H1 (cell line): ENCODE data around the gene DNAJC24. TPM values are rescaled to one million over a fixed set of nuclear protein-coding genes. Genes with fewer than 3 reads are reported as not detected.
A peak's percentile ranks its signal among the peaks of the same experiment; 100 is the strongest.

Experiments used
- CTCF ChIA-PET: fragments of 300-600 bp; sonication (Branson Sonifier 250); formaldehyde crosslinking; loops from one replicate; lab custom pipeline; 2021; ENCODE audit not compliant: partially characterized antibody; lab: Charles Lee
- POLR2A ChIA-PET: fragments of 300-600 bp; sonication (Branson Sonifier 250); formaldehyde crosslinking; loops from one replicate; lab custom pipeline; 2021; ENCODE audit warnings: inconsistent platforms; ENCODE audit not compliant: partially characterized antibody; lab: Charles Lee
- DNase-seq, 2 experiments: peaks; one replicate each; pipeline versions ENCODE4 v3.0.0 to v3.0.0-alpha.2; 2010 to 2022; ENCODE audit warnings: low spot score in 2 of 2, low read depth in 1 of 2, mixed read lengths in 1 of 2
- FAIRE-seq: peaks from 2 replicates; lab custom pipeline; 2011; peaks lifted over from hg19 to GRCh38; lab: Jason Lieb, UNC
- H2AFZ ChIP-seq: 2 replicates; pipeline ENCODE4 v1.8.1; 2012; ENCODE audit warnings: low read length, inconsistent platforms
- H2AK5ac ChIP-seq: 2 replicates; pipeline ENCODE4 v1.6.1; 2013; ENCODE audit warnings: low read depth, low read length
- H2BK120ac ChIP-seq: replicated peaks from 2 replicates; pipeline ENCODE3; 2013; ENCODE audit warnings: low read depth, low read length, inconsistent platforms
- H2BK12ac ChIP-seq: 2 replicates; pipeline ENCODE4 v1.6.1; 2013; ENCODE audit warnings: low read depth, low read length
- H2BK15ac ChIP-seq: 2 replicates; pipeline ENCODE4 v1.6.1; 2013; ENCODE audit warnings: low read length
- H2BK20ac ChIP-seq: 2 replicates; pipeline ENCODE4 v1.6.1; 2013; ENCODE audit warnings: low read length
- H2BK5ac ChIP-seq: 2 replicates; pipeline ENCODE4 v1.6.1; 2013; ENCODE audit warnings: low read depth, low read length
- H3K14ac ChIP-seq: 2 replicates; pipeline ENCODE4 v1.6.1; 2013; ENCODE audit warnings: inconsistent platforms; ENCODE audit not compliant: insufficient read length
- H3K18ac ChIP-seq: 2 replicates; pipeline ENCODE4 v1.6.1; 2013; ENCODE audit warnings: low read length; ENCODE audit errors: extremely low read depth
- H3K23ac ChIP-seq: 2 replicates; pipeline ENCODE4 v1.6.1; 2013; ENCODE audit warnings: inconsistent platforms; ENCODE audit not compliant: insufficient read length
- H3K23me2 ChIP-seq: 2 replicates; pipeline ENCODE4 v1.6.1; 2013; ENCODE audit warnings: low read depth, low read length
- H3K27ac ChIP-seq: 2 replicates; pipeline ENCODE4 v1.6.1; 2011; ENCODE audit warnings: low read depth, low read length, inconsistent platforms
- H3K27me3 ChIP-seq, 4 experiments: replicated peaks in 1 of 4; 1 replicate in 1 of 4; 2 replicates in 3 of 4; pipeline versions ENCODE4 v1.6.1 to v1.8.1; 2011 to 2013; ENCODE audit warnings: low read length in 3 of 4, mild to moderate bottlenecking in 3 of 4, inconsistent platforms in 2 of 4, mixed read lengths in 2 of 4, moderate library complexity in 1 of 4; ENCODE audit not compliant: control insufficient read depth in 3 of 4, insufficient read depth in 3 of 4; ENCODE audit errors: extremely low read depth in 1 of 4
- H3K36me3 ChIP-seq, 4 experiments: 2 replicates each; pipeline versions ENCODE4 v1.6.1 to v1.8.1; 2011 to 2013; ENCODE audit warnings: mild to moderate bottlenecking in 4 of 4, low read length in 3 of 4, moderate library complexity in 2 of 4, control low read depth in 1 of 4, inconsistent platforms in 1 of 4; ENCODE audit not compliant: insufficient read depth in 4 of 4, control insufficient read depth in 2 of 4
- H3K4ac ChIP-seq: replicated peaks from 2 replicates; pipeline ENCODE3; 2013; ENCODE audit warnings: low read length, low read depth, mixed read lengths, inconsistent platforms; ENCODE audit not compliant: insufficient read length
- H3K4me1 ChIP-seq, 4 experiments: replicated peaks in 1 of 4; 1 replicate in 1 of 4; 2 replicates in 3 of 4; pipeline versions ENCODE4 v1.6.1 to v1.8.1; 2011 to 2013; ENCODE audit warnings: low read length in 3 of 4, inconsistent platforms in 2 of 4, mixed read lengths in 1 of 4; ENCODE audit not compliant: insufficient read depth in 4 of 4, control insufficient read depth in 3 of 4
- H3K4me2 ChIP-seq, 2 experiments: 2 replicates each; pipeline versions ENCODE4 v1.6.1 to v1.8.1; 2011 to 2013; ENCODE audit warnings: low read depth in 2 of 2, low read length in 2 of 2, control low read depth in 1 of 2, inconsistent platforms in 1 of 2, mild to moderate bottlenecking in 1 of 2; ENCODE audit not compliant: insufficient read depth in 1 of 2
- H3K4me3 ChIP-seq, 4 experiments: fragments of 200-600, 300-600 bp in 1 of 4; sonication (generic), shearing (Covaris generic), sonication (Bioruptor Twin) in 1 of 4; 2 replicates each; pipeline versions ENCODE4 v1.5.1 to v1.8.1; 2011 to 2016; ENCODE audit warnings: low read length in 4 of 4, low read depth in 3 of 4, control low read depth in 2 of 4, inconsistent platforms in 2 of 4, mild to moderate bottlenecking in 2 of 4, mixed read lengths in 1 of 4, moderate library complexity in 1 of 4; ENCODE audit not compliant: insufficient read depth in 2 of 4; ENCODE audit errors: extremely low read depth in 1 of 4
- H3K56ac ChIP-seq: replicated peaks from 2 replicates; pipeline ENCODE3; 2013; ENCODE audit warnings: low read depth, mild to moderate bottlenecking, mixed read lengths, low read length, inconsistent platforms; ENCODE audit not compliant: insufficient read length
- H3K79me1 ChIP-seq: 2 replicates; pipeline ENCODE4 v1.6.1; 2013; ENCODE audit warnings: low read depth, low read length, control low read depth
- H3K79me2 ChIP-seq, 2 experiments: 2 replicates each; pipeline versions ENCODE4 v1.6.1 to v1.8.1; 2012 to 2013; ENCODE audit warnings: low read length in 2 of 2, mild to moderate bottlenecking in 2 of 2, inconsistent platforms in 1 of 2; ENCODE audit not compliant: insufficient read depth in 2 of 2, control insufficient read depth in 1 of 2
- H3K9ac ChIP-seq, 4 experiments: replicated peaks in 1 of 4; 1 replicate in 1 of 4; 2 replicates in 3 of 4; pipeline versions ENCODE4 v1.6.1 to v1.8.1; 2011 to 2013; ENCODE audit warnings: low read depth in 3 of 4, low read length in 3 of 4, control low read depth in 2 of 4, mild to moderate bottlenecking in 2 of 4, moderate library complexity in 2 of 4, inconsistent platforms in 1 of 4; ENCODE audit errors: extremely low read depth in 1 of 4
- H3K9me3 ChIP-seq, 2 experiments: 2 replicates each; pipeline versions ENCODE4 v1.6.1 to v1.8.1; 2012 to 2013; ENCODE audit warnings: mild to moderate bottlenecking in 2 of 2, moderate library complexity in 2 of 2, control low read depth in 1 of 2, inconsistent platforms in 1 of 2, low read depth in 1 of 2, low read length in 1 of 2, mixed read lengths in 1 of 2; ENCODE audit not compliant: insufficient read depth in 2 of 2
- H4K20me1 ChIP-seq, 2 experiments: replicated peaks in 1 of 2; 2 replicates each; pipeline versions ENCODE3 to v1.8.1; 2011 to 2013; ENCODE audit warnings: inconsistent platforms in 2 of 2, low read length in 2 of 2, mild to moderate bottlenecking in 1 of 2; ENCODE audit not compliant: insufficient read depth in 2 of 2, control insufficient read depth in 1 of 2
- H4K5ac ChIP-seq: 2 replicates; pipeline ENCODE4 v1.6.1; 2013; ENCODE audit warnings: low read length, low read depth, mixed read lengths, inconsistent platforms; ENCODE audit not compliant: insufficient read length
- H4K8ac ChIP-seq: 2 replicates; pipeline ENCODE4 v1.8.0; 2013; ENCODE audit warnings: mild to moderate bottlenecking, moderate library complexity, low read length, inconsistent platforms; ENCODE audit not compliant: insufficient read depth; ENCODE audit errors: extremely low read depth
- H4K91ac ChIP-seq: replicated peaks from 2 replicates; pipeline ENCODE3; 2013; ENCODE audit warnings: low read length, mixed read lengths, inconsistent platforms; ENCODE audit not compliant: insufficient read length
- CBX8 ChIP-seq: fragments of 300-800, 300-1000 bp; sonication (generic); IDR thresholded peaks from 2 replicates; pipeline ENCODE4 v1.7.1; 2016; ENCODE audit warnings: low read depth, low read length, borderline replicate concordance
- CEBPB ChIP-seq: IDR thresholded peaks from 2 replicates; pipeline ENCODE4 v1.6.1; 2012; ENCODE audit warnings: low read depth, low read length
- POLR2A ChIP-seq, 2 experiments: IDR thresholded peaks; 1 replicate in 1 of 2; 2 replicates in 1 of 2; pipeline ENCODE4 v1.6.1; 2011; ENCODE audit warnings: low read depth in 2 of 2, low read length in 2 of 2, mild to moderate bottlenecking in 2 of 2; ENCODE audit errors: control extremely low read depth in 1 of 2
- SAP30 ChIP-seq: fragments of 300-600 bp; sonication (generic); IDR thresholded peaks from 2 replicates; pipeline ENCODE4 v1.7.1; 2012; ENCODE audit warnings: low read length, moderate library complexity, mild to moderate bottlenecking, inconsistent platforms; ENCODE audit not compliant: insufficient read depth, insufficient replicate concordance
- SIN3A ChIP-seq, 2 experiments: IDR thresholded peaks in 1 of 2; conservative IDR thresholded peaks in 1 of 2; 2 replicates each; pipeline ENCODE4 v1.6.1; 2011 to 2012; ENCODE audit warnings: low read length in 2 of 2, improper control_type of control experiment in 1 of 2, low read depth in 1 of 2, mild to moderate bottlenecking in 1 of 2
- SIX5 ChIP-seq: IDR thresholded peaks from 2 replicates; pipeline ENCODE4 v1.6.1; 2011; ENCODE audit warnings: mild to moderate bottlenecking, low read depth, low read length
- SP2 ChIP-seq: IDR thresholded peaks from 2 replicates; pipeline ENCODE4 v1.6.1; 2012; ENCODE audit warnings: mild to moderate bottlenecking, low read length, inconsistent platforms
- TAF1 ChIP-seq: IDR thresholded peaks from 2 replicates; pipeline ENCODE4 v1.6.1; 2011; ENCODE audit warnings: mild to moderate bottlenecking, low read depth, low read length
- WGBS, 2 experiments: shearing (Covaris generic) in 1 of 2; methylation state at CpG; one replicate each; pipeline versions ENCODE4 v1.1.6 to v1.1.7; 2013 to 2015; ENCODE audit warnings: low lambda C conversion rate in 2 of 2, mixed read lengths in 2 of 2, inconsistent platforms in 1 of 2, low coverage in 1 of 2, missing lambda C conversion rate in 1 of 2; ENCODE audit not compliant: insufficient replicate concordance in 2 of 2, insufficient coverage in 1 of 2, insufficient read length in 1 of 2; ENCODE audit errors: extremely low coverage in 1 of 2, missing lambda C conversion rate in 1 of 2; 5-methylcytosine and 5-hydroxymethylcytosine counted together
- polyA plus RNA-seq, 7 experiments: library from polyadenylated mRNA; depleted of rRNA in 3 of 7; stranded (reverse) in 5 of 7; unstranded in 2 of 7; fragments of >200 nt in 5 of 7; fragments of 200-250 nt in 2 of 7; gene quantifications; 1 replicate in 5 of 7; 2 replicates in 1 of 7; 4 replicates in 1 of 7; pipeline versions ENCODE4 v1.2.1 to v1.2.3, GENCODE V29; 2011 to 2013; ENCODE audit warnings: missing spikeins in 2 of 7, mixed read lengths in 2 of 7
- total RNA-seq: library from RNA; stranded (reverse); fragmentation: NEBNext Ultra II Directional; extraction: Animal tissue kit (Norgen Biotek cat#: 25700); gene quantifications from 2 replicates; pipeline ENCODE4 v1.2.1, GENCODE V29; 2021
- TF ChIP-seq, protein P1 (sequence below): IDR thresholded peaks from 2 replicates; pipeline ENCODE4 v1.6.1; 2012; ENCODE audit warnings: inconsistent platforms

DNAJC24 gene
- total and polyA plus RNA-seq, 2 of the 8 experiments (the other 6 are each of a cell fraction or from before 2014, with no cell fraction given): 7.2 to 21.1 TPM

DNA sequence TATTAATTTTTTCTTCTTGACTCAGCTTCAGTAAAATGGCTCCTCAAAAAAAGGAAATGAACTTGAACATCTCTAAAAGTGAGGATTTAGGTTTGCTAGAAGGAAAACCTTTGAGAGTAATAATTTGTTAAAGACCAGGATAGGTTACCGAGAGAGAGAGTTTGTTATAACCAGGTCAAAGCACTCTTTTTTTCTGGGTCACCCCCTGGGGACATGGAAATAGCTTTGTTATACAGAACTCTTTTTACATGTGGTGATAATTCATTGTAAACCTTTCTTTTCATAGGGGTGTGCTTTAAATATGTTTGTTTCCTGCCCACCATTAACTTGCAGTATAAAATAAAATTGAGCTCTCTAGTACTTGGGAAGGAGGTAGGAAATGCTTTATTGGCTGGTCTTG lies 47.7 kb downstream of the DNAJC24 start:
- Histone ChIP-seq H3K4ac (no peak overlapping the region), H3K4me1 (peaks cover 0 to 29% (median 14%) of the 10 kb centered on the region in 4 experiments; a peak in 4 of 7 replicates)

More for the DNA sequence above, 47.7 kb downstream of the DNAJC24 start:
- FAIRE-seq (no peak), DNase-seq (no peak)
- Histone ChIP-seq H2BK20ac (no peak overlapping the region), H3K18ac (no peak overlapping the region), H4K8ac (no peak overlapping the region), H3K23me2 (no peaks in the 10 kb centered on the region), H2BK12ac (no peak overlapping the region), H3K56ac (no peak overlapping the region), H3K9me3 (no peaks in the 10 kb centered on the region), H2BK15ac (no peak overlapping the region), H3K23ac (no peak overlapping the region), H2AK5ac (no peak overlapping the region), H2BK120ac (no peak overlapping the region), H3K4me2 (peak overlapping the region in 1 of 2 experiments; percentile 45; a peak in 2 of 4 replicates), H3K27ac (no peak overlapping the region), H3K27me3 (peaks cover 0 to 1% (median 0%) of the 10 kb centered on the region in 4 experiments; a peak in 1 of 7 replicates), H3K79me1 (no peaks in the 10 kb centered on the region), H3K36me3 (no peaks in the 10 kb centered on the region; a peak in 1 of 8 replicates), H4K91ac (no peak overlapping the region), H3K79me2 (0 out of 4 replicates have a peak, but pooled peaks cover 0 to 2% of the 10 kb centered on the region in 2 experiments), H3K4me3 (peak overlapping the region in 1 of 4 experiments; percentile 22; a peak in 1 of 8 replicates), H4K20me1 (no peaks in the 10 kb centered on the region), H3K14ac (no peak overlapping the region), H3K9ac (no peak overlapping the region), H2BK5ac (no peak overlapping the region), H4K5ac (no peak overlapping the region), H2AFZ (no peak overlapping the region)
- WGBS, 2 experiments: 29% methylated on average over 1 of the region's 1 CpG; no CpG with 5 or more reads in 1 of the 2 experiments
- ChIA-PET CTCF (interaction anchor here (1.0 to 1.8 kb wide), 5 partner anchors 17 to 310 kb away, joined by 3 to 5 read pairs (median 3); no protein-coding TSS in a partner anchor), POLR2A (no interaction called here)
- TF ChIP-seq TAF1 (no peak), SIX5 (no peak), SIN3A (conservative IDR thresholded peaks at IDR 0.05 in 1 of 2, IDR thresholded peaks at IDR 0.05 in 1 of 2; ENCODE audit: low read depth in 1 of 2, low read length in 2 of 2) (no peak), POLR2A (IDR thresholded peaks at IDR 0.05; ENCODE audit: control extremely low read depth in 1 of 2, low read depth in 2 of 2, low read length in 2 of 2) (no peak), CEBPB (no peak), CBX8 (no peak), SAP30 (no peak), SP2 (no peak)
- TF ChIP-seq, protein P1, sequence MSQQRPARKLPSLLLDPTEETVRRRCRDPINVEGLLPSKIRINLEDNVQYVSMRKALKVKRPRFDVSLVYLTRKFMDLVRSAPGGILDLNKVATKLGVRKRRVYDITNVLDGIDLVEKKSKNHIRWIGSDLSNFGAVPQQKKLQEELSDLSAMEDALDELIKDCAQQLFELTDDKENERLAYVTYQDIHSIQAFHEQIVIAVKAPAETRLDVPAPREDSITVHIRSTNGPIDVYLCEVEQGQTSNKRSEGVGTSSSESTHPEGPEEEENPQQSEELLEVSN: no peak
